A549 (cell line): ENCODE data around the gene SRCAP. TPM values are rescaled to one million over a fixed set of nuclear protein-coding genes. Genes with fewer than 3 reads are reported as not detected.
A peak's percentile ranks its signal among the peaks of the same experiment; 100 is the strongest.

Experiments used
- ATAC-seq, 2 experiments: fragments of 200-7000 bp in 1 of 2; fragments of >200 bp in 1 of 2; cut with Nextera tagmentation in 1 of 2; cut with Tn5 transposase in 1 of 2; 3 replicates each; pipeline versions ENCODE4 v1.8.0 to v1.9.1; 2018 to 2020; ENCODE audit warnings: mild to moderate bottlenecking in 1 of 2, moderate library complexity in 1 of 2
- CTCF ChIA-PET: fragments of 300-600 bp; sonication (Branson Sonifier 250); formaldehyde crosslinking; extraction: SDS; loops from one replicate; lab custom pipeline; 2021; ENCODE audit warnings: antibody characterized with exemption, inconsistent platforms; lab: Yijun Ruan, JAX
- POLR2A ChIA-PET: fragments of 350-600 bp; formaldehyde crosslinking; extraction: SDS; loops from one replicate; lab custom pipeline; 2021; ENCODE audit warnings: antibody characterized with exemption, inconsistent platforms; lab: Yijun Ruan, JAX
- DNase-seq, 2 experiments: peaks; one replicate each; pipeline versions ENCODE4 v3.0.0 to v3.0.0-alpha.2; 2011 to 2016; ENCODE audit warnings: low read depth in 1 of 2, low spot score in 1 of 2
- FAIRE-seq: peaks from 2 replicates; lab custom pipeline; 2011; peaks lifted over from hg19 to GRCh38; lab: Jason Lieb, UNC
- H3K27ac ChIP-seq, 2 experiments: fragments of >200 bp; sonication (Bioruptor Twin); formaldehyde crosslinking; 3 replicates each; pipeline ENCODE4 v1.5.1; 2016 to 2017
- H3K4me1 ChIP-seq: fragments of >200 bp; sonication (Bioruptor Twin); formaldehyde crosslinking; 3 replicates; pipeline ENCODE4 v1.6.1; 2016
- H3K4me2 ChIP-seq: fragments of >200 bp; sonication (Bioruptor Twin); formaldehyde crosslinking; 3 replicates; pipeline ENCODE4 v1.6.1; 2016
- H3K4me3 ChIP-seq: fragments of >200 bp; sonication (Bioruptor Twin); formaldehyde crosslinking; 3 replicates; pipeline ENCODE4 v1.5.1; 2016
- H3K9me3 ChIP-seq: fragments of >200 bp; sonication (Bioruptor Twin); formaldehyde crosslinking; 3 replicates; pipeline ENCODE4 v1.6.1; 2016
- CEBPB ChIP-seq, 2 experiments: fragments of >200 bp in 1 of 2; sonication (Bioruptor Twin) in 1 of 2; formaldehyde crosslinking in 1 of 2; IDR thresholded peaks; 2 replicates each; pipeline ENCODE4 v1.6.1; 2012 to 2016
- CHD2 ChIP-seq: fragments of 150-350 bp; IDR thresholded peaks from 2 replicates; pipeline ENCODE4 v1.6.1; 2014; ENCODE audit warnings: low read length; ENCODE audit not compliant: partially characterized antibody
- EHF ChIP-seq: fragments of 250-450 bp; sonication (Bioruptor Pico); IDR thresholded peaks from 2 replicates; pipeline ENCODE4 v1.5.0; 2020; ENCODE audit warnings: mild to moderate bottlenecking
- EHMT2 ChIP-seq: fragments of 200-600 bp; sonication (generic); IDR thresholded peaks from 2 replicates; pipeline ENCODE4 v1.6.1; 2016; ENCODE audit warnings: antibody characterized with exemption, low read depth, mild to moderate bottlenecking, moderate library complexity
- ESRRA ChIP-seq: fragments of 150-350 bp; IDR thresholded peaks from 2 replicates; pipeline ENCODE4 v1.6.1; 2014; ENCODE audit warnings: mild to moderate bottlenecking, low read length, borderline replicate concordance
- FOXS1 ChIP-seq: fragments of 250-450 bp; sonication (Bioruptor Pico); IDR thresholded peaks from 2 replicates; pipeline ENCODE4 v1.5.0; 2020; ENCODE audit warnings: mild to moderate bottlenecking, moderate library complexity
- GATA3 ChIP-seq: IDR thresholded peaks from 2 replicates; pipeline ENCODE4 v1.6.1; 2012; ENCODE audit warnings: borderline replicate concordance
- HOXA7 ChIP-seq: fragments of 250-450 bp; sonication (Bioruptor Pico); IDR thresholded peaks from 2 replicates; pipeline ENCODE4 v1.5.0; 2020; ENCODE audit warnings: mild to moderate bottlenecking, moderate library complexity
- HOXB13 ChIP-seq: fragments of 250-450 bp; sonication (Bioruptor Pico); IDR thresholded peaks from 2 replicates; pipeline ENCODE4 v1.5.0; 2020; ENCODE audit warnings: low read depth, mild to moderate bottlenecking, moderate library complexity
- HOXB5 ChIP-seq: fragments of 250-450 bp; sonication (Bioruptor Pico); IDR thresholded peaks from 2 replicates; pipeline ENCODE4 v1.5.0; 2020; ENCODE audit warnings: mild to moderate bottlenecking, moderate library complexity
- JUN ChIP-seq, 2 experiments: fragments of >200 bp; sonication (Bioruptor Twin); formaldehyde crosslinking; IDR thresholded peaks; 2 replicates in 1 of 2; 3 replicates in 1 of 2; pipeline ENCODE4 v1.6.1; 2016 to 2017
- KDM1A ChIP-seq: fragments of 200-600 bp; sonication (generic); IDR thresholded peaks from 2 replicates; pipeline ENCODE4 v1.6.1; 2016; ENCODE audit warnings: low read depth, mild to moderate bottlenecking
- MAZ ChIP-seq: fragments of 150-350 bp; IDR thresholded peaks from 2 replicates; pipeline ENCODE4 v1.6.1; 2014; ENCODE audit warnings: antibody characterized with exemption, low read depth, low read length, borderline replicate concordance
- NR3C1 ChIP-seq: fragments of >200 bp; sonication (Bioruptor Twin); formaldehyde crosslinking; IDR thresholded peaks from 3 replicates; pipeline ENCODE4 v1.6.1; 2017
- POLR2A ChIP-seq: IDR thresholded peaks from 2 replicates; pipeline ENCODE4 v1.6.1; 2012; ENCODE audit warnings: mild to moderate bottlenecking, low read length
- POLR2AphosphoS2 ChIP-seq: conservative IDR thresholded peaks from 2 replicates; pipeline ENCODE4 v1.6.1; 2012; ENCODE audit warnings: low read length, improper control_type of control experiment, inconsistent platforms
- RAD21 ChIP-seq, 2 experiments: fragments of >200 bp in 1 of 2; sonication (Bioruptor Twin) in 1 of 2; formaldehyde crosslinking in 1 of 2; IDR thresholded peaks in 1 of 2; conservative IDR thresholded peaks in 1 of 2; 2 replicates in 1 of 2; 3 replicates in 1 of 2; pipeline ENCODE4 v1.6.1; 2012 to 2018; ENCODE audit warnings: inconsistent platforms in 1 of 2
- SREBF2 ChIP-seq: fragments of 450-650 bp; IDR thresholded peaks from 2 replicates; pipeline ENCODE4 v1.6.1; 2014; ENCODE audit warnings: mild to moderate bottlenecking, moderate library complexity
- TP53 ChIP-seq: fragments of 250-450 bp; sonication (Bioruptor Pico); IDR thresholded peaks from 2 replicates; pipeline ENCODE4 v1.5.0; 2021; ENCODE audit warnings: mild to moderate bottlenecking, moderate library complexity
- ZFP36 ChIP-seq: fragments of 450-650 bp; IDR thresholded peaks from 2 replicates; pipeline ENCODE4 v1.6.1; 2014; ENCODE audit warnings: borderline replicate concordance; ENCODE audit not compliant: partially characterized antibody
- whole genome bisulfite sequencing: methylation state at CpG from one replicate; pipeline ENCODE4 v1.1.6; 2017; ENCODE audit errors: missing lambda C conversion rate; 5-methylcytosine and 5-hydroxymethylcytosine counted together
- polyA plus RNA-seq, 4 experiments: library from polyadenylated mRNA; depleted of rRNA in 3 of 4; stranded (reverse); fragments of >200 nt; fragmentation: RNase III in 1 of 4; extraction: RNeasy Plus Mini Kit Qiagen cat#74134 plus additional on column Dnase treatment in 1 of 4; gene quantifications; 2 replicates in 3 of 4; 3 replicates in 1 of 4; pipeline ENCODE4 v1.2.3, GENCODE V29; 2011 to 2017
- TF ChIP-seq, protein P1 (sequence below): IDR thresholded peaks from 2 replicates; pipeline ENCODE4 v1.6.1; 2012; ENCODE audit warnings: low read depth, borderline replicate concordance
- TF ChIP-seq, protein P2 (sequence below): fragments of 150-350 bp; IDR thresholded peaks from 2 replicates; pipeline ENCODE4 v1.6.1; 2014; ENCODE audit warnings: low read depth, mild to moderate bottlenecking, low read length
- TF ChIP-seq, protein P3 (sequence below): fragments of >200 bp; sonication (Bioruptor Twin); formaldehyde crosslinking; IDR thresholded peaks from 3 replicates; pipeline ENCODE4 v1.5.1; 2016
- TF ChIP-seq, protein P4 (sequence below): fragments of 450-650 bp; IDR thresholded peaks from 2 replicates; pipeline ENCODE4 v1.6.1; 2014; ENCODE audit warnings: antibody characterized with exemption
- TF ChIP-seq, protein P5 (sequence below): fragments of 200-600 bp; sonication (generic); IDR thresholded peaks from 2 replicates; pipeline ENCODE4 v1.6.1; 2016; ENCODE audit warnings: antibody characterized with exemption, mild to moderate bottlenecking, moderate library complexity
- TF ChIP-seq, protein P6 (sequence below): fragments of 250-450 bp; sonication (Bioruptor Pico); IDR thresholded peaks from 2 replicates; pipeline ENCODE4 v1.5.0; 2020; ENCODE audit warnings: low read depth, mild to moderate bottlenecking, moderate library complexity

The SRCAP gene
- polyA plus RNA-seq, 2 of the 4 experiments (the other 2 are of a cell fraction) = 6.2 to 19.9 TPM

DNA sequence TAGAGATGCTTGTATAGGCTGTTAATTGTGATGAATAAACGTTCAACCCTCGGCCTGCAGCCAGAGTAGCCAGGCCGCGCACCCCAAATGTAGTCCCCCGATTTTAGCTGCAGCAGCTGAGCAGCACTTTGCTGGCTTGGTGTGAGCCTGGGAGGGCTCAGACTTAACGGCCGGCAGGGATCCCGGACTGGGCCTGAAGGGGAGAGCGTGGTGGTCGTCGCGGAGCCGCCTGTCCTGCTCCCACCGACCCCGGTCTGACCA, 76.1 kb downstream of the SRCAP start:
- Histone ChIP-seq H3K4me2 (peak overlapping the region; percentile 74), H3K4me3 (peak overlapping the region; percentile 59), H3K27ac (peak overlapping the region; percentile 91 to 99), H3K4me1 (peaks cover 11% of the 10 kb centered on the region), H3K9me3 (no peaks in the 10 kb centered on the region)
- peak in 1 of 2 experiments; percentile 7; a peak in 2 of 6 replicates for ATAC-seq
- ChIA-PET CTCF (interaction anchor here (0.7 to 2.2 kb wide), 3 partner anchors 10 to 127 kb away, joined by 3 to 18 read pairs (median 4); partner anchors contain the start of gene RNF40), POLR2A (interaction anchor here (0.6 to 3.0 kb wide), 11 partner anchors 8 to 167 kb away, joined by 3 to 10 read pairs (median 4); partner anchors contain the start of genes PHKG2 and ZNF629)
- 19% methylated on average over 15 of the region's 15 CpGs for WGBS
- TF ChIP-seq TP53 = no peak
- TF ChIP-seq MAZ = no peak
- TF ChIP-seq CEBPB (IDR thresholded peaks at IDR 0.05) = no peak
- TF ChIP-seq, protein P1, sequence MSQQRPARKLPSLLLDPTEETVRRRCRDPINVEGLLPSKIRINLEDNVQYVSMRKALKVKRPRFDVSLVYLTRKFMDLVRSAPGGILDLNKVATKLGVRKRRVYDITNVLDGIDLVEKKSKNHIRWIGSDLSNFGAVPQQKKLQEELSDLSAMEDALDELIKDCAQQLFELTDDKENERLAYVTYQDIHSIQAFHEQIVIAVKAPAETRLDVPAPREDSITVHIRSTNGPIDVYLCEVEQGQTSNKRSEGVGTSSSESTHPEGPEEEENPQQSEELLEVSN = no peak
- TF ChIP-seq EHMT2 = no peak
- TF ChIP-seq, protein P2, sequence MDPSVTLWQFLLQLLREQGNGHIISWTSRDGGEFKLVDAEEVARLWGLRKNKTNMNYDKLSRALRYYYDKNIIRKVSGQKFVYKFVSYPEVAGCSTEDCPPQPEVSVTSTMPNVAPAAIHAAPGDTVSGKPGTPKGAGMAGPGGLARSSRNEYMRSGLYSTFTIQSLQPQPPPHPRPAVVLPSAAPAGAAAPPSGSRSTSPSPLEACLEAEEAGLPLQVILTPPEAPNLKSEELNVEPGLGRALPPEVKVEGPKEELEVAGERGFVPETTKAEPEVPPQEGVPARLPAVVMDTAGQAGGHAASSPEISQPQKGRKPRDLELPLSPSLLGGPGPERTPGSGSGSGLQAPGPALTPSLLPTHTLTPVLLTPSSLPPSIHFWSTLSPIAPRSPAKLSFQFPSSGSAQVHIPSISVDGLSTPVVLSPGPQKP = no peak
- no peak for TF ChIP-seq NR3C1
- no peak for TF ChIP-seq HOXB5 (CRISPR knock-in tag)
- no peak for TF ChIP-seq GATA3
- TF ChIP-seq ZFP36 = no peak
- no peak for TF ChIP-seq KDM1A
- no peak for FAIRE-seq
- no peak for DNase-seq

DNA sequence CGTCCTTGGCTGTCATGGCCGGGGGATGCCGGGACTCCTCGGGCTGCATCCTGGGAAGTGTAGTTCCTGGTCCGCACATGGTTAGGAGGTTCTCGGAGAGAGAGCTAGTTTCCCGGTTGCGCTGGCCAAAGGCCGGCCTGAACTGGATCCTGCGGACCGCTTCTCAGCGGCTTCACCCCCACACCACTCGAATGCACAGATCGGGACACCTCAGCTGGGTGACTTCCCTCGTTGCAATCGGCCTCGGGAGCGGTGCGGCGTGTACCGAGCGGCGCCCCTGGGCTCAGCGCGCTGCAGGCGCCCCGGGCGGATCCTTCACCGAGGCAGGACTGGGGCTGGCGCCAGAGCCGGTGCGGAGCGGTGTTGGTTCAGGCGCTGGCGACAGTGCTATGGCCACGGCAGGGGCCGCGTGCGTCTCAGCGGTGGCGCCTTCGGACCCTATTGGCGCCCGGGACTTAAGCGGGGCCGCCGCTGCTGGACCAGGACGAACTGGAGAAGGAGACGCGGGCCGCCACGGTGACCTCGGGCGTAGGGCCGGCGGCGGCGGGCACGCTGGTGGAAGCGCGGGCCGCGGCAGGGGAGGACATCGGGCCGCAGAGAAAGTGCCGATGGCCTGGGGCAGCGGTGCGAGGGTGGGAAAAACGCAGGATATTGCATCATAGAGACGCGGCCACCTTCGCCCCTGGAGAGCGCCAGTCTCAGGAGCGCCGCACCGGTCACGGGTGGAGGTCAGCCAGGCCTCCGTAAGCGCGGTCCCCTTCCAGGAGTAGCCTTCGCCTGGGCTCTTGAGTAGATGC, 76.6 kb downstream of the SRCAP start:
- Histone ChIP-seq H3K4me3 (peak overlapping the region; percentile 59), H3K4me1 (peaks cover 11% of the 10 kb centered on the region), H3K9me3 (no peaks in the 10 kb centered on the region), H3K27ac (peak overlapping the region; percentile 91 to 99), H3K4me2 (peak overlapping the region; percentile 74)
- under 1% methylated on average over 25 of the region's 81 CpGs for WGBS
- ChIA-PET POLR2A (interaction anchor here (0.6 to 3.0 kb wide), 12 partner anchors 8 to 167 kb away, joined by 3 to 10 read pairs (median 4); partner anchors contain the start of genes PHKG2 and ZNF629), CTCF (interaction anchor here (0.7 to 2.2 kb wide), 3 partner anchors 11 to 127 kb away, joined by 3 to 18 read pairs (median 4); partner anchors contain the start of gene RNF40)
- DNase-seq (peak; percentile 88 to 96), ATAC-seq (peak; percentile 80 to 89), FAIRE-seq (no peak)
- peak; percentile 89 to 97; a peak in 4 of 5 replicates for TF ChIP-seq JUN (IDR thresholded peaks at IDR 0.05)
- no peak for TF ChIP-seq CHD2
- TF ChIP-seq CEBPB (IDR thresholded peaks at IDR 0.05) = peak; percentile 43 to 79; a peak in 2 of 4 replicates
- no peak for TF ChIP-seq MAZ
- TF ChIP-seq NR3C1 = no peak
- TF ChIP-seq HOXB13 (CRISPR knock-in tag) = no peak
- TF ChIP-seq POLR2A = peak; percentile 71
- TF ChIP-seq EHF = no peak
- TF ChIP-seq, protein P3, sequence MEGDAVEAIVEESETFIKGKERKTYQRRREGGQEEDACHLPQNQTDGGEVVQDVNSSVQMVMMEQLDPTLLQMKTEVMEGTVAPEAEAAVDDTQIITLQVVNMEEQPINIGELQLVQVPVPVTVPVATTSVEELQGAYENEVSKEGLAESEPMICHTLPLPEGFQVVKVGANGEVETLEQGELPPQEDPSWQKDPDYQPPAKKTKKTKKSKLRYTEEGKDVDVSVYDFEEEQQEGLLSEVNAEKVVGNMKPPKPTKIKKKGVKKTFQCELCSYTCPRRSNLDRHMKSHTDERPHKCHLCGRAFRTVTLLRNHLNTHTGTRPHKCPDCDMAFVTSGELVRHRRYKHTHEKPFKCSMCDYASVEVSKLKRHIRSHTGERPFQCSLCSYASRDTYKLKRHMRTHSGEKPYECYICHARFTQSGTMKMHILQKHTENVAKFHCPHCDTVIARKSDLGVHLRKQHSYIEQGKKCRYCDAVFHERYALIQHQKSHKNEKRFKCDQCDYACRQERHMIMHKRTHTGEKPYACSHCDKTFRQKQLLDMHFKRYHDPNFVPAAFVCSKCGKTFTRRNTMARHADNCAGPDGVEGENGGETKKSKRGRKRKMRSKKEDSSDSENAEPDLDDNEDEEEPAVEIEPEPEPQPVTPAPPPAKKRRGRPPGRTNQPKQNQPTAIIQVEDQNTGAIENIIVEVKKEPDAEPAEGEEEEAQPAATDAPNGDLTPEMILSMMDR = no peak
- TF ChIP-seq, protein P4, sequence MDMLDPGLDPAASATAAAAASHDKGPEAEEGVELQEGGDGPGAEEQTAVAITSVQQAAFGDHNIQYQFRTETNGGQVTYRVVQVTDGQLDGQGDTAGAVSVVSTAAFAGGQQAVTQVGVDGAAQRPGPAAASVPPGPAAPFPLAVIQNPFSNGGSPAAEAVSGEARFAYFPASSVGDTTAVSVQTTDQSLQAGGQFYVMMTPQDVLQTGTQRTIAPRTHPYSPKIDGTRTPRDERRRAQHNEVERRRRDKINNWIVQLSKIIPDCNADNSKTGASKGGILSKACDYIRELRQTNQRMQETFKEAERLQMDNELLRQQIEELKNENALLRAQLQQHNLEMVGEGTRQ = no peak
- TF ChIP-seq, protein P5, sequence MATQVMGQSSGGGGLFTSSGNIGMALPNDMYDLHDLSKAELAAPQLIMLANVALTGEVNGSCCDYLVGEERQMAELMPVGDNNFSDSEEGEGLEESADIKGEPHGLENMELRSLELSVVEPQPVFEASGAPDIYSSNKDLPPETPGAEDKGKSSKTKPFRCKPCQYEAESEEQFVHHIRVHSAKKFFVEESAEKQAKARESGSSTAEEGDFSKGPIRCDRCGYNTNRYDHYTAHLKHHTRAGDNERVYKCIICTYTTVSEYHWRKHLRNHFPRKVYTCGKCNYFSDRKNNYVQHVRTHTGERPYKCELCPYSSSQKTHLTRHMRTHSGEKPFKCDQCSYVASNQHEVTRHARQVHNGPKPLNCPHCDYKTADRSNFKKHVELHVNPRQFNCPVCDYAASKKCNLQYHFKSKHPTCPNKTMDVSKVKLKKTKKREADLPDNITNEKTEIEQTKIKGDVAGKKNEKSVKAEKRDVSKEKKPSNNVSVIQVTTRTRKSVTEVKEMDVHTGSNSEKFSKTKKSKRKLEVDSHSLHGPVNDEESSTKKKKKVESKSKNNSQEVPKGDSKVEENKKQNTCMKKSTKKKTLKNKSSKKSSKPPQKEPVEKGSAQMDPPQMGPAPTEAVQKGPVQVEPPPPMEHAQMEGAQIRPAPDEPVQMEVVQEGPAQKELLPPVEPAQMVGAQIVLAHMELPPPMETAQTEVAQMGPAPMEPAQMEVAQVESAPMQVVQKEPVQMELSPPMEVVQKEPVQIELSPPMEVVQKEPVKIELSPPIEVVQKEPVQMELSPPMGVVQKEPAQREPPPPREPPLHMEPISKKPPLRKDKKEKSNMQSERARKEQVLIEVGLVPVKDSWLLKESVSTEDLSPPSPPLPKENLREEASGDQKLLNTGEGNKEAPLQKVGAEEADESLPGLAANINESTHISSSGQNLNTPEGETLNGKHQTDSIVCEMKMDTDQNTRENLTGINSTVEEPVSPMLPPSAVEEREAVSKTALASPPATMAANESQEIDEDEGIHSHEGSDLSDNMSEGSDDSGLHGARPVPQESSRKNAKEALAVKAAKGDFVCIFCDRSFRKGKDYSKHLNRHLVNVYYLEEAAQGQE = peak; percentile 16; the same call in 1 of the 2 replicates
- no peak for TF ChIP-seq RAD21 (conservative IDR thresholded peaks at IDR 0.05 in 1 of 2, IDR thresholded peaks at IDR 0.05 in 1 of 2)
- 0 out of 2 replicates have a peak, but pooled peaks have one; percentile 16 for TF ChIP-seq HOXA7 (CRISPR knock-in tag)
- no peak for TF ChIP-seq SREBF2
- no peak for TF ChIP-seq FOXS1 (CRISPR knock-in tag)
- no peak for TF ChIP-seq ESRRA
- TF ChIP-seq, protein P6, sequence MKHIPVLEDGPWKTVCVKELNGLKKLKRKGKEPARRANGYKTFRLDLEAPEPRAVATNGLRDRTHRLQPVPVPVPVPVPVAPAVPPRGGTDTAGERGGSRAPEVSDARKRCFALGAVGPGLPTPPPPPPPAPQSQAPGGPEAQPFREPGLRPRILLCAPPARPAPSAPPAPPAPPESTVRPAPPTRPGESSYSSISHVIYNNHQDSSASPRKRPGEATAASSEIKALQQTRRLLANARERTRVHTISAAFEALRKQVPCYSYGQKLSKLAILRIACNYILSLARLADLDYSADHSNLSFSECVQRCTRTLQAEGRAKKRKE (CRISPR knock-in tag) = no peak
- TF ChIP-seq POLR2AphosphoS2 = peak; percentile 76; the same call in 1 of the 2 replicates
